ENCODE measurements around the gene FAM171A2. TPM values are rescaled to one million over a fixed set of nuclear protein-coding genes. Genes with fewer than 3 reads are reported as not detected.

The FAM171A2 gene
- total and polyA plus RNA-seq, 5 donors: 1.9 to 4.0 (median 3.0) TPM

DNA sequence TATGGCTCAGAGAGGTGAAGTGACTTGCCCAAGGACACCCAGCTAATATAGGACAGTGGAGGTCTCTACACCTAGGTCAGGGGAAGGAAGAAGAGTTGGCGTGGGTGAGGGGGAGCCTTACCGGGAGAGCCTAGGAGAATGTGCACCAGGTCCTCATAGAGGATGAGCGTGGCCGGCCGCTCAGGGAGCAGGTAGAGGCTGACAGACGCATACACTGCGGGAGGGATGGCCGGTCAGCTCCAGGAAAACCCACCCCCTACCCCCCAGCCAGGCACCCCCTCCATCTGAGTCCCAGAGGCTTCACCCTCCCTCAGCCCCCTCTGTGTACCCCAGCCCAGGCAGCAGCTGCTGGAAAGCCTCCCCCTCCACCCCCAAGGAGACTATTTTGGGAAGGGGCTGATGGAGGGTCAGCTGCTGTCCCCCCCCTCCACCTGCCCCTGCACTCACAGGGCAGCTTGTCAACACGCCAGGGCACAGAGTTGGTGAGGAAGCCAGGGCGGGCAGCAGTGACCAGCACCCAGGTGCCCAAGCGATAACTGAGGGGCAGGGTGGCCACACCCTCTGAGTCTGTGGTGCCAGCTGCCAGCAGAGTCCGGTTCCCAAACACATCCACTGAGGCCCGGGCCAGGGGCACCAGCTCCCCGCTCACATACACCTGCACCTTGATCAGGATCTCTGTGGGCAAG is 4.1 kb downstream of the FAM171A2 start:
- DNase-seq (peak in 2 of 3 donors; percentile 54 to 58), ATAC-seq (no peak)
- H3K27ac ChIP-seq (ENCODE audit: low read length): no peak overlapping the region
- no peak overlapping the region for H3K4me3 ChIP-seq (ENCODE audit: low read length)
- no peaks in the 10 kb centered on the region for H3K9me3 ChIP-seq (ENCODE audit: control insufficient read depth, low read length)
- intact Hi-C loops (cut with DNase I): no loop called here
- H3K4me1 ChIP-seq (ENCODE audit: control insufficient read depth, insufficient read depth, low read length): peaks cover 10% of the 10 kb centered on the region
- H3K27me3 ChIP-seq (ENCODE audit: control insufficient read depth, insufficient read depth): no peaks in the 10 kb centered on the region
- 90% methylated on average over 14 of the region's 14 CpGs for WGBS

DNA sequence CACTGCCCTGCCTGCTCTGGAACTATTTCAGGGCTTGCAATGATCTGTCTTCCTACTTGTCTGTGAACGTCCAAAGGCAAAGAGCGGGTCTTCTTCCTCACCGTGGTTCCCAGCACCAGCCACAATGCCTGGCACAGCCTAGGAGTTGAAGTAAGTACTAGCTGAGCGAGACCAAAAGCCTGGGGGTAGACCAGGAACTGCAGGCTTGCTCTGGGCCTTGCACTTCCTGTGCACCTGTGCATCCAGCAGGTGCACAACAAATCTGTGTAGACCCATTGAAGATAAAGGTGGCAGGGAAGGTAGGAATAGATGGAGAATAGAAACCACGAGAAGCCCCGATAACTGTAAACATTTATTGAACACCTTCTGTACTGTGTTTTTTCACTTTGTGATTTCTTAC is 4.6 kb downstream of the FAM171A2 start:
- DNase-seq: peak in 1 of 3 donors; percentile 21
- Histone ChIP-seq H3K4me3 (ENCODE audit: low read length) (no peak overlapping the region), H3K27me3 (ENCODE audit: control insufficient read depth, insufficient read depth) (no peaks in the 10 kb centered on the region), H3K9me3 (ENCODE audit: control insufficient read depth, low read length) (no peaks in the 10 kb centered on the region), H3K4me1 (ENCODE audit: control insufficient read depth, insufficient read depth, low read length) (peaks cover 10% of the 10 kb centered on the region), H3K27ac (ENCODE audit: low read length) (no peak overlapping the region)
- intact Hi-C loops (cut with DNase I): no loop called here
- 75% methylated on average over 6 of the region's 6 CpGs for WGBS
- no peak for ATAC-seq

DNA sequence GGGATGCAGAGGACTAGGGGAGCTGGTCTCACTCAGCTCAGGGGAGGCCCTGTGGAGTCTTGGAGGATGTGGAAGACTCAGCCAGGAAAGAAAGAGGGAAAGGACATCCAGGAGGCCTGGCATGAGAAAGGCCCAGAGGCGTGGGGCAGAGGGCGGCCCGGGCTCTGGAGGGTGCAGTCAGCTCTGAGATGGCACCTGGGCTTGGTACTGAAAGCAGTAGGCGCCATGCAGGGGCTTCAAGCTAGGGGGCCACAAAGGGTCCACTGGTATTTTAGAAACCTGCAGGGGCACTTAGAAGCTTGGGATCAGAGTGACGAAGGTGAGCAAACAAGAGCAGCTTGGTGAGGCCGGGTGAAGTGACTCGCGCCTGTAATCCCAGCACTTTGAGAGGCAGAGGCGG is 5.6 kb downstream of the FAM171A2 start:
- 90% methylated on average over 9 of the region's 9 CpGs for WGBS
- no peaks in the 10 kb centered on the region for H3K9me3 ChIP-seq (ENCODE audit: control insufficient read depth, low read length)
- H3K27ac ChIP-seq (ENCODE audit: low read length): no peak overlapping the region
- no peaks in the 10 kb centered on the region for H3K27me3 ChIP-seq (ENCODE audit: control insufficient read depth, insufficient read depth)
- peak in 1 of 3 donors; percentile 16 for DNase-seq
- no peak overlapping the region for H3K4me3 ChIP-seq (ENCODE audit: low read length)
- intact Hi-C loops (cut with DNase I): no loop called here
- ATAC-seq: no peak
- peaks cover 10% of the 10 kb centered on the region for H3K4me1 ChIP-seq (ENCODE audit: control insufficient read depth, insufficient read depth, low read length)

DNA sequence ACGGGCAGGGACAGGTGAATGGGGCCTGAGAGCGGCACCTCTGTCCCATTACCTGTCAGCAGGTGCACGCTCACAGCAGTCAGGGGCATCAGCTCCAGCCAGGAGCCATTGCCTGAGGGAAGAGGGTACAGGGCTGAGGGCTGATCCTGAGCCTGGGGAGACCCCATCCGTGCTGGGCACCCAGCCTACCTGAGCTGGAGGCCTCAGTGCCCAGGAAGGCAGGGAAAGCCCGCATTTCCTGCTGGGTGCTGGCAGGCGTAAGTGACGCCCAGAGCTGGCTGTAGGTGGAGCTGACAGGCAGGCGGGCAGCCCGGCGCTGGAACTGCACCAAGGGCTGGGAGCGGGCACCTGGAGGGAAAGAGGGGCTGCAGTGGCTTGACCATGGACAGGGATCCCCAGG is 7.4 kb downstream of the FAM171A2 start:
- WGBS: 87% methylated on average over 11 of the region's 11 CpGs
- ATAC-seq (no peak), DNase-seq (peak in 1 of 3 donors; percentile 48)
- H3K27me3 ChIP-seq (ENCODE audit: control insufficient read depth, insufficient read depth): no peaks in the 10 kb centered on the region
- no peak overlapping the region for H3K4me3 ChIP-seq (ENCODE audit: low read length)
- H3K9me3 ChIP-seq (ENCODE audit: control insufficient read depth, low read length): no peaks in the 10 kb centered on the region
- intact Hi-C loops (cut with DNase I): no loop called here
- peaks cover 4% of the 10 kb centered on the region for H3K4me1 ChIP-seq (ENCODE audit: control insufficient read depth, insufficient read depth, low read length)
- H3K27ac ChIP-seq (ENCODE audit: low read length): no peak overlapping the region

DNA sequence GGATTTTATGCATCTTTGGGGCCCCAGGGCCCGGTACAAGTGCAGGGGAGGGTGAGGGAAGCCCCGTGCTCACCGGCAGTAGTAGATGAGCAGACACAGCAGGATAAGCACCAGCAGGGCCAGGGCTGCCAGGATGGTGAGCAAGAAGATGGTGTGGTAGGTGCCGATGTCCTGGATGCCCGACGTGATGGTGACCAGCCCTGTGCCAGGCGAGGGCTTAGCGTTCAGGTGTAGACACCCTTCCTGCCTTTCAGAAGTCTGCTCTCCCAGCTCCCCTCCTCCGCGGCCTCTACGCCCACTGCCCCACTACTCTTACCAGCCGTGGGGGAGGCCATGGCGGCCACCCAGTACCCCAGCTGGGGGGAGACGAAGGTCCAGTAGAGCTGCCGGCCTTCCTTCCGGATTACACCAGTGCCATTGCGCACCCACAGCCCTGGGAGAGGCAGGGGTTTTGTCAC is 8.0 kb downstream of the FAM171A2 start:
- intact Hi-C loops (cut with DNase I): no loop called here
- Histone ChIP-seq H3K27ac (ENCODE audit: low read length) (no peak overlapping the region), H3K4me3 (ENCODE audit: low read length) (no peak overlapping the region), H3K9me3 (ENCODE audit: control insufficient read depth, low read length) (no peaks in the 10 kb centered on the region), H3K4me1 (ENCODE audit: control insufficient read depth, insufficient read depth, low read length) (no peaks in the 10 kb centered on the region), H3K27me3 (ENCODE audit: control insufficient read depth, insufficient read depth) (no peaks in the 10 kb centered on the region)
- peak in 2 of 3 donors; percentile 53 to 57 for DNase-seq
- 84% methylated on average over 17 of the region's 17 CpGs for WGBS
- ATAC-seq: no peak

DNA sequence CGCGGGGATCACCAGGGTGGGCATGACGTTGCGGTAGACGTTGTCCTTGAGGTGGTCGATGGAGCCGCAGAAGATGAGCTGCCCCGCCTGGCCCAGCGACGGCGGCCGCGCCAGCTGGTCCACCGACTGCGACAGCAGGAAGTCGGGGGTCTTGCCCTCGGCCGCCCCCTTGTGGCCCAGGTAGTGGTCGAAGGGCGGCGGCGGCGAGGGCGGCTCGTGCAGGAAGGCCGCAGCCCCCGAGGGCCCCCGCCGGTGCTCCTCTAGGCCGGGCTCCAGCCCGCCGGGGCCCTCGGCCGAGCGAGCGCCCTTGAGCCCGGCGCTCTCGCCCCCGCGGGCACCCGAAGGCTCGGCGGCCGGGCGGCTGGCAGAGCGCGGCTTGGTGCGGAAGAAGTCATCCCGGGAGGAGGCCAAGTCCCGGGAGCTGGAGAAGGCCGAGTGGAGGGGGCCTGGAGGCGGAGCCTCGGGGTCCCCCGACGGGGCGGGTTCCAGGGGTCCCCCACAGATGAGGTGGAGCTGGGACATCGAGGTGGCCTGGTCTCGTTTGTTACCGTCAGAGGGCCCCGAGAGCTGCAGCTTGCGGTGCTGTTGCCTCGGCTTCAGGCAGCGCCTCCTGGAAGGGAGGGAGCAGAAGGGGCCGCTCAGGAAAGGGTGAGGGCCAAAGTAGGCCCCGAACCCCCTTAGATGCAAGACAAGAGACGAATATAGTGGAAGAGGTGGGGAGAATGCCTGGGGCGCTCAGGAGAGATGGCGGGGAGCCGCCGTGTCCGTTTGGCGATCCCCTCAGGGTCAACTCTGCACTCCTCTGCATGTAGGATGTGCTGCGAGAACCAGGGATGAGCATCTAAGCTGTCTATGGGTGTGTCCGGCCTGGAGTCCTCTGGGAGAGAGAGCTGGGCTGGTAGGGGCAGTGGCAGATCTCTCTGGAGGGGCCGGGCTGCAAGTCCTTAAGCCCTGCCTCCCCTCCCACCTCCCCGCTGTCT is 8.8 kb downstream of the FAM171A2 start:
- Histone ChIP-seq H3K27me3 (ENCODE audit: control insufficient read depth, insufficient read depth) (no peaks in the 10 kb centered on the region), H3K9me3 (ENCODE audit: control insufficient read depth, low read length) (no peaks in the 10 kb centered on the region), H3K4me1 (ENCODE audit: control insufficient read depth, insufficient read depth, low read length) (no peaks in the 10 kb centered on the region), H3K4me3 (ENCODE audit: low read length) (peak overlapping the region; percentile 33), H3K27ac (ENCODE audit: low read length) (no peak overlapping the region)
- ATAC-seq: no peak
- DNase-seq: peak; percentile 58 to 88 (median 86)
- 52% methylated on average over 77 of the region's 77 CpGs for WGBS
- intact Hi-C loops (cut with DNase I): no loop called here

DNA sequence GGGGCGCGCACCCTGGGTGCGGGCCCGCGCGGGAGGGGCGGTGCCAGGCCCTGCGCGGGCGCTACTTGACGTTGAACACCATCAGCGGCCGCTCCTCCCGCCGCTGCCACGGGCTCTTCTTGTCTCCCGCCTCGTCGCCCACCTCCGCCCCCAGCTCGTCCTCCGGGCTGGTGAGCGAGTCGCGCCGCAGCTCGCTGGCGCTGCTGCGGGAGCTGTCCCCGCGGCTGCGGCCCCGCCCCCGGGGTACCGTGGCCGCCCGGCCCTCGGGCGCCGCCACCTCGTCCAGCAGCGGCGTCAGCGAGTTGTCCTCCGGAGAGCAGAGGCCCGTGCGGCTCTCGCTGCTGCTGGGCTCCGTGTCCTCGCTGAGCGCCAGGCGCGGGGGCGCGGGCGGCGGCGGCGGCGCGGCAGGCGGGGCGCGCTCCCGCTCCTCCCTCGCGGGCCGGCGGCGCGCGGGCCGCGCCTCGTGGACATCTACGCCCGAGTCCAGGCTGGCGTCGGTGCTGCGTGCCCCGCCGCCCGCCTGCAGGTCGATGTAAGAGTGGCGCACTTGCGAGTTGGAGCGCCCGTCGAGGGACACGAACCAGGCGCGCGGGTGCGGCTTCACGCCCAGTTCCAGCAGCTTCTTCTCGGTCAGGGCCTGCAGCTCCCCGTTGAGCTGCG is 9.9 kb downstream of the FAM171A2 start:
- H3K9me3 ChIP-seq (ENCODE audit: control insufficient read depth, low read length): no peaks in the 10 kb centered on the region
- H3K4me3 ChIP-seq (ENCODE audit: low read length): peak overlapping the region; percentile 33
- ATAC-seq (peak in 1 of 2 donors; percentile 23), DNase-seq (peak; percentile 47 to 85 (median 82))
- no peak overlapping the region for H3K27ac ChIP-seq (ENCODE audit: low read length)
- intact Hi-C loops (cut with DNase I): no loop called here
- H3K27me3 ChIP-seq (ENCODE audit: control insufficient read depth, insufficient read depth): no peaks in the 10 kb centered on the region
- no peaks in the 10 kb centered on the region for H3K4me1 ChIP-seq (ENCODE audit: control insufficient read depth, insufficient read depth, low read length)
- 27% methylated on average over 98 of the region's 98 CpGs for WGBS

DNA sequence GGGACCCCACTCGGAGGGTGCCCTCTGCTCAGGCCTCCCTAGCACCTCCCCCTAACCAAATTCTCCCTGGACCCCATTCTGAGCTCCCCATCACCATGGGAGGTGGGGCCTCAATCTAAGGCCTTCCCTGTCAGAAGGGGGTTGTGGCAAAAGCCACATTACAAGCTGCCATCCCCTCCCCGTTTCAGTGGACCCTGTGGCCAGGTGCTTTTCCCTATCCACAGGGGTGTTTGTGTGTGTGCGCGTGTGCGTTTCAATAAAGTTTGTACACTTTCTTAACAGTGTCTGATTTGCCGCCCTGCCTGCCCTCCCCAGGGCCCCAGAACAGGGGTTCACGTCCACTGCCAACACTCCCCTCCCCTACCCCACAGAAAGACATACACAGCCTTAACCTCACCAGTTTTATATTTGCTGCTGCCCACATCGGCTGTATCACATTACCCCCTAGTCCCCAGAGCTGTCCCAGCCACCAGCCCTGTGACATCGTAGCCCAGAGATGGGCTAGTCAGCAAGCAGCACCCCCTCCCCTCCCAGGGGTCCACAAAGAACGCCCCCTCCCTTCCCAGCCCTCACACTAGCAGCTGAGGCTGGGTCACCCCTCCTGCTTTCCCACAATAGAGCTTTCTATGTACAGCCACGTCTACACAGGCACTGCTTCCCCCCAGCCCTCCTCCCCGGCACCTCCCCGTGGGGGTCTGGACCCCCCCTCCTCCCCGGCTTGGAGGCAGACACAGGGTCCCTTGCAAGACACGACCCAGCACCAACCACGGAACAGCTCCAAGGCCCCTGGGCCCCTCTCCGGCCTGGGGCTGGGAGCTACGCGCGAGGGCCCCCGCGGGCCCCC is 10.6 kb downstream of the FAM171A2 start:
- intact Hi-C loops (cut with DNase I): no loop called here
- H3K4me3 ChIP-seq (ENCODE audit: low read length): peak overlapping the region; percentile 33
- no peak overlapping the region for H3K27ac ChIP-seq (ENCODE audit: low read length)
- DNase-seq (peak in 2 of 3 donors; percentile 50 to 69), ATAC-seq (no peak)
- H3K4me1 ChIP-seq (ENCODE audit: control insufficient read depth, insufficient read depth, low read length): no peaks in the 10 kb centered on the region
- no peaks in the 10 kb centered on the region for H3K27me3 ChIP-seq (ENCODE audit: control insufficient read depth, insufficient read depth)
- H3K9me3 ChIP-seq (ENCODE audit: control insufficient read depth, low read length): no peaks in the 10 kb centered on the region
- WGBS: 49% methylated on average over 22 of the region's 22 CpGs

DNA sequence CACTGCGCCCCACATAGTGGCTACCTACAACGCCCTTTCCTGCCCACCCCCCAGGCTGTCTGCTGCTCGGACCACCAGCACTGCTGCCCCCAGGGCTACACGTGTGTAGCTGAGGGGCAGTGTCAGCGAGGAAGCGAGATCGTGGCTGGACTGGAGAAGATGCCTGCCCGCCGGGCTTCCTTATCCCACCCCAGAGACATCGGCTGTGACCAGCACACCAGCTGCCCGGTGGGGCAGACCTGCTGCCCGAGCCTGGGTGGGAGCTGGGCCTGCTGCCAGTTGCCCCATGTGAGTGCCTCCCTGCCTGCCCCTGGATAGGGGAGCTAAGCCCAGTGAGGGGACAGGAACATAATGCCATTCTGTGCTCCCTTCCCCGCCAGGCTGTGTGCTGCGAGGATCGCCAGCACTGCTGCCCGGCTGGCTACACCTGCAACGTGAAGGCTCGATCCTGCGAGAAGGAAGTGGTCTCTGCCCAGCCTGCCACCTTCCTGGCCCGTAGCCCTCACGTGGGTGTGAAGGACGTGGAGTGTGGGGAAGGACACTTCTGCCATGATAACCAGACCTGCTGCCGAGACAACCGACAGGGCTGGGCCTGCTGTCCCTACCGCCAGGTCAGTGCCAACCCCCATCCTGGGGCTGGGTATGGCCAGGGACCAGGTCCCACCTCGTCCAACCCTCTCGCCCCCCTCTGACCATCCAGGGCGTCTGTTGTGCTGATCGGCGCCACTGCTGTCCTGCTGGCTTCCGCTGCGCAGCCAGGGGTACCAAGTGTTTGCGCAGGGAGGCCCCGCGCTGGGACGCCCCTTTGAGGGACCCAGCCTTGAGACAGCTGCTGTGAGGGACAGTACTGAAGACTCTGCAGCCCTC is 11.5 kb downstream of the FAM171A2 start:
- Histone ChIP-seq H3K9me3 (ENCODE audit: control insufficient read depth, low read length) (no peaks in the 10 kb centered on the region), H3K27me3 (ENCODE audit: control insufficient read depth, insufficient read depth) (no peaks in the 10 kb centered on the region), H3K4me3 (ENCODE audit: low read length) (no peak overlapping the region), H3K4me1 (ENCODE audit: control insufficient read depth, insufficient read depth, low read length) (no peaks in the 10 kb centered on the region), H3K27ac (ENCODE audit: low read length) (no peak overlapping the region)
- WGBS: 79% methylated on average over 36 of the region's 36 CpGs
- intact Hi-C loops (cut with DNase I): no loop called here
- DNase-seq: peak in 2 of 3 donors; percentile 58 to 59
- no peak for ATAC-seq

Data from right cardiac atrium (tissue), 5 donors.